Astrocyte (in vitro differentiated cells and primary cell): Measurements from ENCODE around the gene PHOSPHO1. TPM values are rescaled to one million over a fixed set of nuclear protein-coding genes. Genes with fewer than 3 reads are reported as not detected.
"Not testable (repeated sequence)": the region's sequence is repeated elsewhere in the genome, so short reads cannot be mapped to it uniquely, and the experiment has no call there.

Source experiments
- DNase-seq: peaks from one replicate; pipeline ENCODE4 v3.0.0-alpha.2; 2010; ENCODE audit warnings: low read depth
- FAIRE-seq: peaks from 2 replicates; lab custom pipeline; 2011; peaks lifted over from hg19 to GRCh38; lab: Jason Lieb, UNC
- H2AFZ ChIP-seq: 2 replicates; pipeline ENCODE4 v1.6.0; 2012; ENCODE audit warnings: low read depth, low read length, inconsistent platforms
- H3K27ac ChIP-seq: 2 replicates; pipeline ENCODE4 v1.5.1; 2011; ENCODE audit warnings: low read depth, low read length, inconsistent platforms
- H3K27me3 ChIP-seq: 2 replicates; pipeline ENCODE4 v1.6.0; 2011; ENCODE audit warnings: low read length, inconsistent platforms; ENCODE audit not compliant: insufficient read depth
- H3K36me3 ChIP-seq: 2 replicates; pipeline ENCODE4 v1.5.1; 2011; ENCODE audit warnings: low read length, inconsistent platforms; ENCODE audit not compliant: insufficient read depth
- H3K4me1 ChIP-seq: 2 replicates; pipeline ENCODE4 v1.5.1; 2011; ENCODE audit warnings: low read length, inconsistent platforms; ENCODE audit not compliant: insufficient read depth
- H3K4me2 ChIP-seq: 2 replicates; pipeline ENCODE4 v1.6.0; 2012; ENCODE audit warnings: low read length, inconsistent platforms
- H3K4me3 ChIP-seq: 2 replicates; pipeline ENCODE4 v1.5.1; 2011; ENCODE audit warnings: low read depth, mild to moderate bottlenecking, low read length, inconsistent platforms; ENCODE audit not compliant: insufficient read depth
- H3K79me2 ChIP-seq: 2 replicates; pipeline ENCODE4 v1.6.0; 2012; ENCODE audit warnings: mild to moderate bottlenecking, low read length, inconsistent platforms; ENCODE audit not compliant: insufficient read depth
- H3K9ac ChIP-seq: 2 replicates; pipeline ENCODE4 v1.6.0; 2012; ENCODE audit warnings: mild to moderate bottlenecking, low read length, inconsistent platforms
- H3K9me3 ChIP-seq: 2 replicates; pipeline ENCODE4 v1.5.1; 2012; ENCODE audit warnings: low read depth, mild to moderate bottlenecking, low read length, inconsistent platforms; ENCODE audit not compliant: insufficient read depth
- H4K20me1 ChIP-seq: 2 replicates; pipeline ENCODE4 v1.6.0; 2012; ENCODE audit warnings: low read length, inconsistent platforms; ENCODE audit not compliant: insufficient read depth
- H3K27ac Mint-ChIP-seq: one replicate; pipeline ENCODE4 v1.8.0; 2021; ENCODE audit warnings: mild to moderate bottlenecking, mixed read lengths; ENCODE audit not compliant: unreplicated experiment
- H3K27me3 Mint-ChIP-seq: one replicate; pipeline ENCODE4 v1.8.0; 2021; ENCODE audit warnings: low read depth, mixed read lengths; ENCODE audit not compliant: unreplicated experiment
- H3K36me3 Mint-ChIP-seq: one replicate; pipeline ENCODE4 v1.8.0; 2021; ENCODE audit warnings: low read depth, mixed read lengths; ENCODE audit not compliant: unreplicated experiment
- H3K4me1 Mint-ChIP-seq: one replicate; pipeline ENCODE4 v1.8.0; 2021; ENCODE audit warnings: low read depth, mixed read lengths; ENCODE audit not compliant: unreplicated experiment
- H3K4me3 Mint-ChIP-seq: one replicate; pipeline ENCODE4 v1.8.0; 2021; ENCODE audit warnings: mild to moderate bottlenecking, moderate library complexity, mixed read lengths; ENCODE audit not compliant: unreplicated experiment
- H3K9me3 Mint-ChIP-seq: one replicate; pipeline ENCODE4 v1.8.0; 2021; ENCODE audit warnings: mild to moderate bottlenecking, mixed read lengths; ENCODE audit not compliant: unreplicated experiment
- EZH2 ChIP-seq: IDR thresholded peaks from 2 replicates; pipeline ENCODE4 v1.6.1; 2012; ENCODE audit warnings: mild to moderate bottlenecking, low read length, inconsistent platforms; ENCODE audit not compliant: insufficient read depth
- total RNA-seq: library from RNA; stranded (reverse); gene quantifications from 2 replicates; pipeline ENCODE4 v1.2.1, GENCODE V29; 2021
- TF ChIP-seq, protein P1 (sequence below): IDR thresholded peaks from 2 replicates; pipeline ENCODE4 v1.5.1; 2011; ENCODE audit warnings: low read depth, mild to moderate bottlenecking, inconsistent platforms, low read length, moderate library complexity; ENCODE audit not compliant: insufficient read depth

The PHOSPHO1 gene
- total RNA-seq, 1 donor from 2014 or later = 0.95 TPM

DNA sequence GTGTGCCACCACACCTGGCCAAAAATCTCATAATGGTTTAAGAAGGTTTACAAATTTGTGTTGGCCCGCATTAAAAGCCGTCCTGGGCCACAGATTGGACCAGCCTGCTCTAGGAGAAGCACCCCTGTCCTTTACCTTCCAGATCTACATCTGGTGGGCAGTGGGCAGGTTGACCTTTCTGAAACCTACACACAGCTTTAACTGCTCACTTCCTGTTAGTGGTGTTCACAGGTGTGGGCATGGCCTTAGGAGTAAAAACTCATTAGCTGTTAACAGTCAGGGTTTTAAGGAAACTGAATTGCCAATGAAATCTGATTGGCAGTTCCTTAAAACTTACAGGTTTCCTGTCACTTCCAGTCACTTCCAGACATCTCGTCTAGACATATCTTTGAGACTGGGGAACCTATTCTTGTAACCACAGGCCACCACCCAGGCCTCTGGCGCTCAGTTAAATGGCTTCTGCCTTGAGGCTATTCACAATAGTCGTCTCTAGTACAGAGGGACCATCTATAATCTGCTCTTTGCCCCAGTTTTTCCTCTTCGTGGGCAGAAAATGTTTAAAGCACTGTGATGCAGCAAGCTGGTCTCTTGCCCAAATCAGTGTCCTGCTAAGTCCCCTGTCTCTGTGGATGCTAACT lies 49.5 kb downstream of the PHOSPHO1 start:
- no peaks in the 10 kb centered on the region for H3K79me2 ChIP-seq
- H3K27me3 ChIP-seq = peaks cover 2% of the 10 kb centered on the region
- Mint-ChIP-seq H3K4me1 (peaks cover 4% of the 10 kb centered on the region), H3K27ac (no peak overlapping the region), H3K4me3 (no peak overlapping the region), H3K36me3 (peaks cover 2% of the 10 kb centered on the region), H3K9me3 (peaks cover 34% of the 10 kb centered on the region), H3K27me3 (peaks cover 4% of the 10 kb centered on the region)
- no peaks in the 10 kb centered on the region for H3K4me1 ChIP-seq
- H3K36me3 ChIP-seq = no peaks in the 10 kb centered on the region
- no peak overlapping the region for H3K9ac ChIP-seq
- no peak overlapping the region for H3K27ac ChIP-seq
- TF ChIP-seq EZH2 = no peak
- TF ChIP-seq, protein P1, sequence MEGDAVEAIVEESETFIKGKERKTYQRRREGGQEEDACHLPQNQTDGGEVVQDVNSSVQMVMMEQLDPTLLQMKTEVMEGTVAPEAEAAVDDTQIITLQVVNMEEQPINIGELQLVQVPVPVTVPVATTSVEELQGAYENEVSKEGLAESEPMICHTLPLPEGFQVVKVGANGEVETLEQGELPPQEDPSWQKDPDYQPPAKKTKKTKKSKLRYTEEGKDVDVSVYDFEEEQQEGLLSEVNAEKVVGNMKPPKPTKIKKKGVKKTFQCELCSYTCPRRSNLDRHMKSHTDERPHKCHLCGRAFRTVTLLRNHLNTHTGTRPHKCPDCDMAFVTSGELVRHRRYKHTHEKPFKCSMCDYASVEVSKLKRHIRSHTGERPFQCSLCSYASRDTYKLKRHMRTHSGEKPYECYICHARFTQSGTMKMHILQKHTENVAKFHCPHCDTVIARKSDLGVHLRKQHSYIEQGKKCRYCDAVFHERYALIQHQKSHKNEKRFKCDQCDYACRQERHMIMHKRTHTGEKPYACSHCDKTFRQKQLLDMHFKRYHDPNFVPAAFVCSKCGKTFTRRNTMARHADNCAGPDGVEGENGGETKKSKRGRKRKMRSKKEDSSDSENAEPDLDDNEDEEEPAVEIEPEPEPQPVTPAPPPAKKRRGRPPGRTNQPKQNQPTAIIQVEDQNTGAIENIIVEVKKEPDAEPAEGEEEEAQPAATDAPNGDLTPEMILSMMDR = no peak
- peaks cover 10% of the 10 kb centered on the region for H3K9me3 ChIP-seq
- no peaks in the 10 kb centered on the region for H4K20me1 ChIP-seq
- no peak overlapping the region for H3K4me3 ChIP-seq
- FAIRE-seq = no peak
- H2AFZ ChIP-seq = no peak overlapping the region
- DNase-seq = no peak
- H3K4me2 ChIP-seq = no peak overlapping the region

DNA sequence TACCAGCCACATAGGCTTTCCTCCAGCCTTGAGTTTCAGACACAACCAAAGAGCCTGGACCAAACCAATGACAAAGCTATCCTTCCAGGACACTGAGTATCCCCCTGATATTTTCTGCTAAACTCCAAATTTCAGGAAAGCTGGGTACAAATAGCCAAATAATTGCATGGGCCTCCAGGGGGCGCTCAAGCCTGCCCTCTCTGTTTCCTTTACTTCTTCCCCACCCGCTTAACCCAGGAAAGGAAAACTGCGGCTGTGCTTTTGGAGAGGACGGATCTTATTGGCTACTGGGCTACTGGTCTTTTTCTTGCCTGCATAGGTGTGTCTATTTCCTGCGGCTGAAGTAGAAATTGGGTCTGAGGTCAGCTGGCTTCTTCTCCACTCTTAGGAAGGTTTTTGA lies 50.3 kb downstream of the PHOSPHO1 start:
- Histone ChIP-seq H3K4me3 (no peak overlapping the region), H3K27ac (no peak overlapping the region), H3K9me3 (peaks cover 14% of the 10 kb centered on the region), H3K79me2 (no peaks in the 10 kb centered on the region), H3K36me3 (no peaks in the 10 kb centered on the region), H3K4me2 (no peak overlapping the region), H3K4me1 (no peaks in the 10 kb centered on the region), H3K27me3 (peaks cover 2% of the 10 kb centered on the region), H4K20me1 (no peaks in the 10 kb centered on the region), H2AFZ (no peak overlapping the region), H3K9ac (no peak overlapping the region)
- no peak overlapping the region for H3K4me3 Mint-ChIP-seq
- H3K4me1 Mint-ChIP-seq = peaks cover 4% of the 10 kb centered on the region
- H3K27ac Mint-ChIP-seq = no peak overlapping the region
- peaks cover 4% of the 10 kb centered on the region for H3K27me3 Mint-ChIP-seq
- TF ChIP-seq, protein P1 = peak; percentile 73
- no peak for TF ChIP-seq EZH2
- FAIRE-seq (no peak), DNase-seq (peak; percentile 10)
- peaks cover 40% of the 10 kb centered on the region for H3K9me3 Mint-ChIP-seq
- peaks cover 2% of the 10 kb centered on the region for H3K36me3 Mint-ChIP-seq

DNA sequence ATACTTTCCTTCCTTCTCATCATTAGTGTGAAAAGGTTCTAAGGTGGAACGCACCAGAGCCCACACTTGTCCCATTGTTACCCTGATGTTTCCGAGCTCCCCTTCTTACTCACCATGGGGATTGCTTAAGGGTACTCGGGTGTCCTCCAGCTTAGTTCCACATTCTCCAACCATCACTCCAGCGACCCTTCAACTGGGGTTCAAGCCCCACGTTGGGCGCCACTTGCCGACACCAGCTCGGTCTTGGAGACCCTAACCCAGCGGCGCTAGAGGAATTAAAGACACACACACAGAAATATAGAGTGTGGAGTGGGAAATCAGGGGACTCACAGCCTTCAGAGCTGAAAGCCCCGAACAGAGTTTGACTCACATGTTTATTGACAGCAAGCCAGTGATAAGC lies 54.6 kb downstream of the PHOSPHO1 start:
- not testable (repeated sequence) for H3K27ac Mint-ChIP-seq, H3K4me1 ChIP-seq, H3K4me3 Mint-ChIP-seq

More for the DNA sequence above, 54.6 kb downstream of the PHOSPHO1 start:
- not testable (repeated sequence) for H3K36me3 Mint-ChIP-seq, DNase-seq, H4K20me1 ChIP-seq, H3K27me3 ChIP-seq, H3K36me3 ChIP-seq, H2AFZ ChIP-seq, FAIRE-seq, H3K27ac ChIP-seq, H3K4me3 ChIP-seq, H3K9ac ChIP-seq, H3K79me2 ChIP-seq, H3K4me2 ChIP-seq, H3K4me1 Mint-ChIP-seq
- H3K9me3 ChIP-seq = peaks cover 12% of the 10 kb centered on the region
- Mint-ChIP-seq H3K27me3 (peaks cover 12% of the 10 kb centered on the region), H3K9me3 (peaks cover 25% of the 10 kb centered on the region)

Other genes with a start within 250 kb of the PHOSPHO1 start
- 241 and 260 TPM in 2 replicates for gene IGF2BP1, start 233.4 kb downstream of the PHOSPHO1 start, total RNA-seq
- 0.07 TPM in 1 of 2 replicates, not detected in the other for gene B4GALNT2, start 98.0 kb downstream of the PHOSPHO1 start, total RNA-seq
- 1.1 TPM in 1 of 2 replicates, not detected in the other for gene GNGT2, start 20.2 kb downstream of the PHOSPHO1 start, total RNA-seq
- gene ABI3, start 20.1 kb downstream of the PHOSPHO1 start, total RNA-seq = 0.31 and 0.77 TPM in 2 replicates
- 24.3 and 26.8 TPM in 2 replicates for gene ZNF652, start 131.5 kb upstream of the PHOSPHO1 start, total RNA-seq
- gene PHB1, start 184.1 kb upstream of the PHOSPHO1 start, total RNA-seq = 211 and 227 TPM in 2 replicates